Left lobe of liver (tissue), 2 donors: ENCODE data around the gene COL11A1. TPM values are rescaled to one million over a fixed set of nuclear protein-coding genes. Genes with fewer than 3 reads are reported as not detected.
"Not testable (repeated sequence)": the region's sequence is repeated elsewhere in the genome, so short reads cannot be mapped to it uniquely, and the experiment has no call there.

Experiments
- ATAC-seq: fragments of 200-7000 bp; cut with Tn5 transposase; one replicate; pipeline ENCODE4 v1.9.1; 2020; ENCODE audit warnings: mild to moderate bottlenecking, moderate library complexity
- DNase-seq: peaks from one replicate; pipeline ENCODE4 v3.0.0-alpha.2; 2020; ENCODE audit warnings: low spot score
- total RNA-seq: library from RNA; stranded (reverse); gene quantifications from one replicate; pipeline ENCODE4 v1.2.1, GENCODE V29; 2021
- donor health status: DM: no; HTN: no; CAD: no; lungs with moderate emphysema.
- donor health status: DM: no; HTN: yes; CAD: no.

Gene COL11A1
- total RNA-seq, 1 donor from 2014 or later: 0.08 TPM

DNA sequence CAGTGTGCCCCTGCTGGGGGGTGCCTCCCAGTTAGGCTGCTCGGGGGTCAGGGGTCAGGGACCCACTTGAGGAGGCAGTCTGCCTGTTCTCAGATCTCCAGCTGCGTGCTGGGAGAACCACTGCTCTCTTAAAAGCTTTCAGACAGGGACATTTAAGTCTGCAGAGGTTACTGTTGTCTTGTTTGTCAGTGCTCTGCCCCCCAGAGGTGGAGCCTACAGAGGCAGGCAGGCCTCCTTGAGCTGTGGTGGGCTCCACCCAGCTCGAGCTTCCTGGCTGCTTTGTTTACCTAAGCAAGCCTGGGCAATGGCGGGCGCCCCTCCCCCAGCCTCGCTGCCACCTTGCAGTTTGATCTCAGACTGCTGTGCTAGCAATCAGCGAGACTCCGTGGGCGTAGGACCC is 175.0 kb downstream of the COL11A1 start:
- DNase-seq, ATAC-seq: not testable (repeated sequence)

DNA sequence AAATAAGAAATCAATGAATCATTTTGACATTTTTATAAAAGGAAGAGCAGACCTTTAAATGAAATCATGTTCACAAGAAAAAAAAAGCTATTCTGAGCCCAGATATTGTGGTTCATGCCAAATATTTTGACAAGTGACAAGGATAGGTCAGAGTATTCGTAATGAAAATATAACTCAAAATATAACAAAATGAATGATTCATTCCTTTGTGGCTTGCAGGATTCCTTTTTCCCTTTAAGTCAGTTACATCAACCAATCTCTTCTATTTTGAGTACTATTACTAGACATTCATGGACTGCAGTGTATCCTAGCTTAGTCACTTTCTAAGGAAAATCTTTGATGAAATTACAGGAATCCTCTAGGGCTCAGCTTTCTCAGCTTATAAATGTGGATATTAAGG is 188.7 kb downstream of the COL11A1 start:
- DNase-seq (no peak), ATAC-seq (no peak)

GRCh38 chr1:102901996-102902395 is 206.3 kb downstream of the COL11A1 start:
- DNase-seq (no peak), ATAC-seq (no peak)

DNA sequence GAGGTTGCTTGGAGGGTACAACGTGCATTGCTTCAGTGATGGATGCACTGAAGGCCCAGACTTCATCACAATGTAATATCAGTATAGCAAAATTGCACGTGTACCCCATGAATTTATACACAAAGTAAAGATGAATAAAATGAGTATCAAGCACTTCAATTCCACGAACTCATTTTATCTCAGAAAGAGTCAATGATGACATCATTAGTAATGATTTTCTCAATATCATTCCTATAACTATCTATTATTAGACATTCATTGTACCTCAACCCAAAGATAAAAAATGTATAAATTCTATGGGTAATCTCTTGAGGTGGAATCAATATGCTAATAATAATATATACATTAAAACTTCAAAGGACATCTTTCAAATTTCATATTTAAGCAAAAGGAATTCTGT is 208.4 kb downstream of the COL11A1 start:
- DNase-seq (no peak), ATAC-seq (no peak)

DNA sequence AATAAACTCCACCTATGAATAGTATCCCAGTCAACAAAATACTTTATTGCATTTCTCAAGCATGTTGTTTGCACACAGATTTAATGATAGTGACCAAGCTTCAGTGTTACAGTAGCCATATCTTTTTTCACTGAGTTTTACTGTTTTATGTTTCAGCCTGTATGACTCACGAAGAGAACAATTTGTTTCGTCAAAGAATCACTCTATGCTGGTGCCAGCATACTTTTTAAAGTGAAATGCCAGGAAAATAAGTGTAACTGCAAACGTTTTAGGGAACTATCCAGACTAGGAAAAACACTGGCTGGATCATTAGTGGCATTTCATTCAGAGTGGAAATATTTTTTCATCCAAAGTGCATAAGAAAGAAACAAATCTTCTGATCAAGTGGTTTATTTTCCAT is 210.8 kb downstream of the COL11A1 start:
- ATAC-seq: no peak

GRCh38 chr1:102896771-102897170 is 211.6 kb downstream of the COL11A1 start:
- ATAC-seq (no peak), DNase-seq (no peak)

More for the DNA sequence above, 210.8 kb downstream of the COL11A1 start:
- DNase-seq: no peak

- ATAC-seq (no peak), DNase-seq (no peak)
These were observed 212.0 kb downstream of the COL11A1 start for GRCh38 chr1:102896286-102896685.

DNA sequence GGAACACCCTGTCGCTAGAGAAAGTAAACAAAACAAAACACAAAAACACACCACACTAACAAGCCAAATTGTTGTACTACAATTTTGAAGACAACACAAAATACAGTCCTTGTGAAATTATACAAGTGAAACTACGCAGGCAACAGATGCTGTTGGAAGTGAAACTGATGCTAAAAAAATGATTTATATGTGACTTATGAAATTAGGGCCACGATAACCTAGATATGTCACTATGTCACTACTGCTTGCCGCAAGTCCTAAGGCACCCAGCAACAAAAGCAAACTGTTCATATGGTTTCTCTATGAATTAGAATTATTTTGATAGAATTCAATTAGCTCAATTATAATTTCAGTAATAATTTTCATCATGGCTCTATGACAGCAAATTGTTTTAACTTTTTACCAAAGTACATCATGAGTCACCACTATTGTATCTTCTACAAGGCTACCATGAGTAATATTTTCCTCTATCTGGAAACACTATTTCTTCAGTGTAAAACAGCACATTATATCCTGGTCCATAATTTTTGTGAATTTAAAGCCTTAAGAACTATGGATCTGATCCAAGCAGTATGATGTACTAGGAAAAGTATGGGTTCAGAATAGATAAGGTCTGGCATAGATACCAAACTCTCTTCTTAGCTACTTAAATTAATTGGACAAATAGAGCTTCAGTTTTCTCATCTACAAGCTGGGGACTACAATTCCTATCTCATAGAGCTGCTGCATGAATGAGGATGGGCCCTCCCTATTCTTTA is 216.3 kb downstream of the COL11A1 start:
- no peak for ATAC-seq
- DNase-seq: no peak

GRCh38 chr1:102886638-102887037 is 221.7 kb downstream of the COL11A1 start:
- DNase-seq: no peak
- ATAC-seq: no peak

DNA sequence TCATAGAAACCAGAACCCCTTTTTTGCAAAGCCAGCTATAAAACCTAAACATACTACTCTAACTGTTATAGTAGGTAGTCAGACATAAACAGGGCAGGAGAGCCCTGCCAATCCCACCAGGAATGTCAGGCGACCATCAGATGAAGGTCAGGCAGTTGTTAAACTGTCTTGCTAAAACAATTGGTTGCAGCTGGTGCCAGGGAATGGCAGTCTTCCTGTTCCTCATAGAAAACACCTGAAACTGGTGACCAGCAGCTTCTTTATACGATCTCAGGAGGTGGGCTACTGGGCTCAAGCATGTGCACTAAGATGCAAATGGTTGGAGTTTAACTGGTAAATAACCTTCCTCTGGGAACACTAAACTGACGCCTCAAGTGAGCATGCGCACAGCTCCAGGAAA is 224.1 kb downstream of the COL11A1 start:
- ATAC-seq (no peak), DNase-seq (no peak)

- ATAC-seq (no peak), DNase-seq (no peak)
These were observed 228.8 kb downstream of the COL11A1 start for GRCh38 chr1:102879439-102879993.

DNA sequence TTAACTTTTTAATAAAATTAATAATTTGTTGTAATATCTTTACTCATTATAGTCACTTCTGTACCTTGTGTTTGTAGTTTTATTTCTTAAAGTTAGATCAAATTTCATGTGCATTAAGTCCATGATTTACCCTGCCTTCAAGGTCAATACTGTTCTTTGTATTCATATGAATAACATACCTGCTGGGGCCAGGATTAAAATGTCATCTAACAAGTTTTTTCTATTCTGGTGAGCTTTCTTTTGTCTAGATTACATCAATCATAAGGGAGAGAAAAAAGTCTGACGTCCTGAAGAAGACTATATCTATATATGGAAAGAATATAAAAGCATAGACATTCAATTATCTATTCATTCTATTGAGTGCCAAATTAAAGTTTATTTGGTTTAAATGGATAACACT is 232.6 kb downstream of the COL11A1 start:
- DNase-seq (no peak), ATAC-seq (no peak)

DNA sequence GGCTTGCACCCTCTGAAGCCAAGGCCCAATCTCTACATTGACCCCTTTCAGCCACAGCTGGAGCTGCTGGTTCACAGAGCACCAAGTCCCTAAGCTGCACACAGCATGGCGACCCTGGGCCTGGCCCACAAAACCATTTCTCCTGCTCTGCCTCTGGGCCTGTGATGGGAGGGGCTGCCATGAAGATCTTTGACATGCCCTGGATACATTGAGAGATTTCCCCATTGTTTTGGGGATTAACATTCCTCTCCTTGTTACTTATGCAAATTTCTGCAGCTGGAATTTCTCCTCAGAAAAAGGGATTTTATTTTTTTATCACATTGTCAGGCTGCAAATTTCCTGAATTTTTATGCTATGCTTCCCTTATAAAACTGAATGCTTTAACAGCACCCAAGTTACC is 235.8 kb downstream of the COL11A1 start:
- DNase-seq (no peak), ATAC-seq (no peak)

DNA sequence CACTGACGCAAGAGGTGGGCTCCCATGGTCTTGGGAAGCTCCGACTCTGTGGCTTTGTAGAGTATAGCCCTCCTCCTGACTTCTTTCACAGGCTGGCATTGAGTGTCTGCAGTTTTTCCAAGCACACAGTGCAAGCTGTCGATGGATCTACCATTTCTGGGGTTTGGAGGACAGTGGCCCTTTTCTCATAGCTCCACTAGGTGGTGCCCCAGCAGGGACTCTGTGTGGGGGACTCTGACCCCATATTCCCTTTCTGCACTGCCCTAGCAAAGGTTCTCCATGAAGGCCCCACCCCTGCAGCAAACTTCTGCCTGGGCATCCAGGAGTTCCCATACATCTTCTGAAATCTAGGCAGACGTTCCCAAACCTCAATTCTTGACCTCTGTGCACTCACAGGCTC is 236.2 kb downstream of the COL11A1 start:
- ATAC-seq (no peak), DNase-seq (no peak)

GRCh38 chr1:102863704-102864103 is 244.6 kb downstream of the COL11A1 start:
- DNase-seq (no peak), ATAC-seq (no peak)

DNA sequence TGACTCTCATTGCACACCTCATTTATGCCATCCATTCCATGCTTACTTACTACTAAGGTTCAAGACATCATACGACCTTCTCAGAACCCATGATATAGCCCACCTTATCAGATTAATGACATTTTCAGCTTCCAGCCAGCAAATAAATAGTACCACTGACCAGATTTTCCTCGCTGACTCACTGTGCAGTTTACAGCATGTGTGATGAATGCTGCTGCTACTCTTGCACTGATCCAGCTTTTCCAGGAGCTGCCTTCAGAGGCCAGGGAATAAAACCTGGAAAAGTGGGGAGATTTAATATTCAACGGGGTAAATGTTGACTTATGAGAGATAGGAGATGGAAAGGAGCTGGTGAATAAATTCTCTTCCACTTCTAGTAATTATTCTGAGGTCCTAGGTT is 247.1 kb downstream of the COL11A1 start:
- ATAC-seq: no peak
- no peak for DNase-seq

- DNase-seq: no peak
These were observed 249.6 kb downstream of the COL11A1 start for GRCh38 chr1:102858695-102859094.

GRCh38 chr1:102857251-102857650 is 251.1 kb downstream of the COL11A1 start:
- DNase-seq: no peak
- no peak for ATAC-seq

More at GRCh38 chr1:102858695-102859094, 249.6 kb downstream of the COL11A1 start:
- ATAC-seq: no peak

DNA sequence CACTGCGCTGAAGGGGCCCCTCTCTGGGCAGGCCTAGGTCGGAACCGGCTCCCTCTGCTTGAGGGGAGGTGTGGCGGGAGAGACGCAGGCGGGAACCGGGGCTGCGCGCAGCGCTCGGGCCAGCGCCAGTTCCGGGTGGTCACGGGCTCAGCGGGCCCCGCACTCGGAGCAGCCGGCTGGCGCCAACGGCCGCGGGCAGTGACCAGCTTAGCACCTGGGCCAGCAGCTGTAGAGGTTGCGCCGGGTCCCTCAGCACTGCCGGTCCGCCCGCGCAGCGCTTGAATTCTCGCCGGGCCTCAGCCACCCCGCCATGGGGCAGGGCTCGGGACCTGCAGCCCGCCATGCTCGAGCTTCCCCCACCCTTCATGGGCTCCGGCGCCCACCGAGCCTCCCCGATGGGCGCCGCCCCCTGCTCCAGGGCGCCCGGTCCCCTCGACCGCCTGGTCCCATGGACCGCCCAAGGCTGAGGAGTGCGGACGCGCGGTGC is 254.6 kb downstream of the COL11A1 start:
- no peak for DNase-seq
- no peak for ATAC-seq

GRCh38 chr1:102853136-102853535 is 255.2 kb downstream of the COL11A1 start:
- ATAC-seq (no peak), DNase-seq (no peak)

DNA sequence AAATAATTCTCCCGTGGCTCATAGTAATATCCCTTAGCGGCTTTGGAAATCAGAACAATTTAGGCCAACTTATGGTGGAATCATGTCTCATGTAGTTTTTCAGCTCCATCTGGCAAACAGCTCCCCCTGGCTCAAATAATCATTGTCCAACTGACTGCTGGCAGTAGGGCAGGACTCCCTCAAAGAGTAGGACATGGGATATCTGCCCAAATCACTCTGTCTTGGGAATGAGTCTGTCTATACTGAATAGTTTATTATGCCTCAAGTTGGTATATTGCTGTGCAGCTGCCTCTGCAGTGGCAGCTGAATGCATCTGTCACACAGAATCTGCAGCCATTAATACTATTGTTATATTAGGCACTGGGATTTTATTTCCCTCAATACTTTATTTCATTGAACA is 255.7 kb downstream of the COL11A1 start:
- no peak for DNase-seq
- ATAC-seq: no peak

DNA sequence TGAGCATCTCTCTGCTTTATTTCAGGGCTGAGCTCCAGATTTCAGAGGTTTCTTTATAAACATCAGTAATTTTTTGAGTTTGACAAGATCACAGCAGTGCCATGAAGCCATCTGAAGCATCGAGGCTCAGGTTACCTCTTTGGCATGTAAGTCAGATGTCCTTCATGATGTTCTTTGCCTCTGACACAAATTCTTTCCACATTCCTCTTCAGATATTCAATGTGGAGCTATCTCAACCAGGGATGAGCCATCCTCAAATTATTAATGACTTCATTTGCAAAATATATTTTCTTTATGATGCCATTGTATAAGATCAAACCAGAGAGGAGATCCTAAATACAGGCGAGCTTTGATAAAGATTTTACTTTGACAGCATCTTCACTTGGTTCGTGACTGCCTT is 256.7 kb downstream of the COL11A1 start:
- DNase-seq (no peak), ATAC-seq (no peak)

GRCh38 chr1:102842606-102843005 is 265.7 kb downstream of the COL11A1 start:
- DNase-seq (no peak), ATAC-seq (no peak)
